NCI-H526 (cell line): Measurements from ENCODE around the gene TBC1D22A.

Source experiments
- DNase-seq, 2 experiments: peaks; one replicate each; lab custom pipeline; 2025; lab: John Stamatoyannopoulos, UW

TBC1D22A gene

GRCh38 chr22:47191671-47192650 is 429.5 kb downstream of the TBC1D22A start:
- no peak for DNase-seq

GRCh38 chr22:47192651-47193437 is 430.4 kb downstream of the TBC1D22A start:
- peak; percentile 33 to 87 for DNase-seq

- DNase-seq, result no peak
Observed at GRCh38 chr22:47193606-47194329, 431.3 kb downstream of the TBC1D22A start.

- no peak for DNase-seq
Observed at GRCh38 chr22:47194476-47195155, 432.2 kb downstream of the TBC1D22A start.

GRCh38 chr22:47195156-47195483 is 432.7 kb downstream of the TBC1D22A start:
- DNase-seq, result no peak

DNA sequence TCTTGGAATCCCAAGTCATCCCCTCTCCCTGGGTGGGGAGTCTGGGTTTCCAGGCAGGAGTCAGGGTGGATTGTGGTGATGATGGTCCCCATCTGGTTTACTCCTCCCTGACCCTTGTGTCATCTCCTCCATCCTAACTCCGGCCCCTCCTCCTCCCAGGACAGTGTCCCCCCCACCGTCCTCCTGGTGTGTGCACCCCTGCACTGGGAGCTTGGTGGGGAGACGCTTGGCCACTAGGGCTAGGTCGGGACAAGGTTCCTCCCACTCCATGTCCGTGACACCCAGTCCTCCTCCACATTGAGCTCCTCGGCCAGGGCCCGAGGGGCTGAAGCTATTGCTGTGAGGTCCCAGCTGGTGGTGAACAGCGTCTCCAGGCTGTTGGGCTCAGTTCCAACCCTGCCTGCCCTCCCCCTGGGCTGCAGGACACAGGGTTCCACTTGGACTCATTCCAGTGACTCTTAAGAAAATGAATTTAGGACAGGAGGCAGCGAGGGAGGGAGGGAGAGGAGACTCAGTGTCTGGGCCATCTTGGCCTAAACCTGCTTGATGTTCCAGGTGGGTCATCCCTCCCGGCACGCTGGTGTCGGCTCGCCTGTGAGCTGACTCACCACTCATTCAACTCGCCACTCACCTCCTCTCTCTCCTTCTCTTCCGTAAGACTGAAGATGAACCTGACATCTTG is 433.2 kb downstream of the TBC1D22A start:
- no peak for DNase-seq

- no peak for DNase-seq
Observed at GRCh38 chr22:47196166-47196849, 433.9 kb downstream of the TBC1D22A start.

DNA sequence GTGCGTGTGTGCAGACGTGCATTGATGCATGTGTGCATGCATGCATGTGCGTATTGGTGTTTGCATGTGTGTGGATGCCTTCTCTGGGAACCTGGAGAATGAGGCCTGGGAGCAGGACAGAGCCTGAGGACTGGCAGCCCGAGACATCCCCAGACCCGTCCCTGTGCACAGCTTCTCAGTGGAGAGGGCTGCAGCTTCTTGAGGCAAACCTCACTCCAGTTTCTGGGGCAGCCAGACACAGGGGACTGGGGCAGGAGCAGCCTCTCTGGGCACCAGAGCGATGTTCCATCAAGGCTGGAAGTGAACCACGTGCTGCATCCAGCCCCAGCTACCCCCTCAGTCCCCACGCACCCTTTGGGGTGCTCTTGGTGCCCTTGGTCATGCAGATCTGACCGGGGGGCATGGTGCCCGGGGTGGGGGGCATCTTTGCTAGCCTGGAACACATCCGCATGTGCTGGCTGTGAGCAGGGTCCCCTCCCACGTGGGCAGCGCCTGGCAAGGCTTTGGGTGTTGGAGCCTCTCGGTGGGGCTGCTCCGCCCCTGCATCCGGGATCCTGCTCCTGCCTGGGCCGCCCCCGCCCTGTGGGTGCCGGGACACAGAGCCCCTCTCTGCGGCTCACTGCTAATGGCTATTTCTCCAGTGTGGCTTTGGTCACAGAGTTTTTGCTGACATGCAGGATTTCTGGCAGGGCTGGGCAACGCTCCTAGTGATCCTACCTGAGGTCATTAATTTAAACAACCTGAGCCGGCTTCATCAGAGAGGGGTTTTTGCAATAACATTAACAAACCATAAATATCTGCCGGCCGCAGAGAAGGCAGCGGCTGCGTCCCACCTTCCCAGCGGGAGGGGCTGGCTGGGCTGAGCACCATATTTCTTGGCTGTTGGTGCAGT is 434.7 kb downstream of the TBC1D22A start:
- DNase-seq, result no peak

GRCh38 chr22:47197773-47198500 is 435.5 kb downstream of the TBC1D22A start:
- DNase-seq, result no peak

DNA sequence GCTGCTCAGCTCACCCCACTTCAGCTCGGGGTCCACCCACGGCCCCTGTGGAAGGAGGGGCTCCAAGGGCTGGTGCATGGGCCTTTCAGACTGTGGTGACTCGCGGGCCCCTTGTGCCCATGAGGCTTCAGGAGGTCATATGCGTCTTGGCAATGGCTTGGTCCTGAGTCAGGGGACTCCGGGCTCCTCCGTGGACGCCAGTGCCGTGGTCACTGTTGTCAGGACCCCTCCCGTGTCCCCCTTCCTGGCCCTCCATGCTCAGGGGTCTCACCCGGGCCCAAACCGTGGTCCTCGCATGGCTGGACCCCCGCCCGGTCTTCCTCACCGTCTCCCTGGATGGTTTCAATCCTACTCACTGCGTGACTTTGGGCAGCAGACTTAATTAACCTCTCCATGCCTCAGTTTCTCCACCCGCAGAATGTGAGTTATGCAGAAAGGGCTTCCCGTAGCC is 436.4 kb downstream of the TBC1D22A start:
- DNase-seq, result no peak

GRCh38 chr22:47199261-47199978 is 437.0 kb downstream of the TBC1D22A start:
- no peak for DNase-seq

- no peak for DNase-seq
Observed at GRCh38 chr22:47199979-47200272, 437.5 kb downstream of the TBC1D22A start.

- DNase-seq, result no peak
Observed at GRCh38 chr22:47200273-47201051, 438.0 kb downstream of the TBC1D22A start.

DNA sequence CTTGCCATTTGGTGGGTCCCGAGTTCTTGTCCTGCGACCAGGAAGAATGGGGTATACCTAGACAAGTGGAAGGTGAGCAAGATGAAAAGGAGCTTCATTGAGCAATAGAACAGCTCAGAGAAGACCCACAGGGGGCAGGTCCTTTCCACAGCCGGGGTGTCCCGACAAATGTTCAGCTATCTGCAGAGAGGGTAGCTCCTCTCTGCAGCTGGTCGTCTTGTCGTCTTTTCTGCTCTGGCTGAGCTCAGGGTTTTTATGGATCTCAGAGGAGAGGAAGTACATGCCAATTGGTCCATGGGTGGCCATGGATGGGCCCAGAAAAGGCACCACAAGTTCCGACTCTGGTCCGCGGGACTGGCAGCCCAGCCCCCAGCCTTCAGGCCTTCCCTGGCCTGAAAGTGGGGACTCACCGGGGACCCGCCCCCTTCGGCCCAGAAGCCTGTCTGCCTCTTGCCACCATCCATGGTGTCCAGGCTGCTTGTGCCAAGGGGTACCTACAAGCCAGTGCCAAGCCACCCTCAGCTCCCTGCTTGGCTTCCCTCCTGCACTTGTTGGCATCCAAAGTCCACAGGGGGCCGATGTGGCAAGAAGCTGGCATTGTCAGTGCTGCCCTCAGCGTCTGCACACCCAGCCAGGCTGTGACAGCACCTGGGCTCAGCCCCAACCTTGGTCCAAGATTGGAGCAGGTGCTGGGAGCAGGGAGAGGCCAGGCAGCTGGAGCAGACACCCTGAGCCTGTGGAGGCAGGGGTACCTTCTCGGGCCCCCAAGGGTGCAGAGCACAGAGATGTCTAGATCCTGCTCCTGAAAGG is 438.9 kb downstream of the TBC1D22A start:
- DNase-seq, result no peak

GRCh38 chr22:47201996-47202818 is 439.8 kb downstream of the TBC1D22A start:
- no peak for DNase-seq
